Vagina (tissue), 2 donors: Measurements from ENCODE around the gene PIR.

Source experiments
- CTCF ChIP-seq, 3 experiments: fragments of 450-650 bp in 2 of 3; fragments of 200-600 bp in 1 of 3; sonication (generic) in 1 of 3; IDR thresholded peaks; one replicate each; pipeline ENCODE4 v1.5.1; 2017 to 2019; ENCODE audit warnings: antibody characterized with exemption in 3 of 3, mild to moderate bottlenecking in 2 of 3, moderate library complexity in 2 of 3
- POLR2A ChIP-seq, 2 donors: fragments of 450-650 bp; IDR thresholded peaks; one replicate each; pipeline ENCODE4 v1.6.1; 2017; ENCODE audit warnings: antibody characterized with exemption in 2 of 2, mild to moderate bottlenecking in 2 of 2, moderate library complexity in 2 of 2
- POLR2AphosphoS5 ChIP-seq, 2 donors: sonication (generic); formaldehyde crosslinking; IDR thresholded peaks; one replicate each; pipeline ENCODE4 v1.9.0; 2017; ENCODE audit warnings: antibody characterized with exemption in 2 of 2, mild to moderate bottlenecking in 2 of 2, low read depth in 1 of 2; ENCODE audit not compliant: insufficient read depth in 1 of 2

GRCh38 chrX:15430076-15430475, 63.1 kb downstream of the PIR start:
- TF ChIP-seq POLR2AphosphoS5 (IDR thresholded peaks at IDR 0.05; ENCODE audit: insufficient read depth in 1 of 2, low read depth in 1 of 2) = no peak
- TF ChIP-seq POLR2A (IDR thresholded peaks at IDR 0.05) = no peak
- TF ChIP-seq CTCF (IDR thresholded peaks at IDR 0.05) = no peak
